ENCODE data around the gene ARPP21. TPM values are rescaled to one million over a fixed set of nuclear protein-coding genes. Genes with fewer than 3 reads are reported as not detected.

Gene ARPP21
- total RNA-seq, 3 donors from 2014 or later, result 0.29 to 1.9 (median 0.46) TPM

- Histone ChIP-seq H3K36me3 (ENCODE audit: low read depth) (no peaks in the 10 kb centered on the region), H3K4me3 (no peak overlapping the region), H3K9me3 (no peaks in the 10 kb centered on the region), H3K4me1 (ENCODE audit: low read depth) (no peaks in the 10 kb centered on the region)
- ATAC-seq, result no peak
- TF ChIP-seq, protein P1, sequence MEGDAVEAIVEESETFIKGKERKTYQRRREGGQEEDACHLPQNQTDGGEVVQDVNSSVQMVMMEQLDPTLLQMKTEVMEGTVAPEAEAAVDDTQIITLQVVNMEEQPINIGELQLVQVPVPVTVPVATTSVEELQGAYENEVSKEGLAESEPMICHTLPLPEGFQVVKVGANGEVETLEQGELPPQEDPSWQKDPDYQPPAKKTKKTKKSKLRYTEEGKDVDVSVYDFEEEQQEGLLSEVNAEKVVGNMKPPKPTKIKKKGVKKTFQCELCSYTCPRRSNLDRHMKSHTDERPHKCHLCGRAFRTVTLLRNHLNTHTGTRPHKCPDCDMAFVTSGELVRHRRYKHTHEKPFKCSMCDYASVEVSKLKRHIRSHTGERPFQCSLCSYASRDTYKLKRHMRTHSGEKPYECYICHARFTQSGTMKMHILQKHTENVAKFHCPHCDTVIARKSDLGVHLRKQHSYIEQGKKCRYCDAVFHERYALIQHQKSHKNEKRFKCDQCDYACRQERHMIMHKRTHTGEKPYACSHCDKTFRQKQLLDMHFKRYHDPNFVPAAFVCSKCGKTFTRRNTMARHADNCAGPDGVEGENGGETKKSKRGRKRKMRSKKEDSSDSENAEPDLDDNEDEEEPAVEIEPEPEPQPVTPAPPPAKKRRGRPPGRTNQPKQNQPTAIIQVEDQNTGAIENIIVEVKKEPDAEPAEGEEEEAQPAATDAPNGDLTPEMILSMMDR (IDR thresholded peaks at IDR 0.05), result no peak
- no peak for DNase-seq
- intact Hi-C loops (cut with DNase I, micrococcal nuclease), result no loop called here
These were observed 142.2 kb downstream of the ARPP21 start for GRCh38 chr3:35781558-35781957.

- no peak for DNase-seq
- TF ChIP-seq, protein P1 (IDR thresholded peaks at IDR 0.05), result no peak
- no peak overlapping the region for H3K4me3 ChIP-seq
- no peaks in the 10 kb centered on the region for H3K36me3 ChIP-seq (ENCODE audit: low read depth)
- no peaks in the 10 kb centered on the region for H3K4me1 ChIP-seq (ENCODE audit: low read depth)
- ATAC-seq, result no peak
- intact Hi-C loops (cut with DNase I, micrococcal nuclease), result no loop called here
- H3K9me3 ChIP-seq, result no peaks in the 10 kb centered on the region
These were observed 143.0 kb downstream of the ARPP21 start for GRCh38 chr3:35782355-35782754.

- H3K36me3 ChIP-seq (ENCODE audit: low read depth), result no peaks in the 10 kb centered on the region
- H3K9me3 ChIP-seq, result no peaks in the 10 kb centered on the region
- no peak for DNase-seq
- ATAC-seq, result no peak
- H3K4me1 ChIP-seq (ENCODE audit: low read depth), result no peaks in the 10 kb centered on the region
- intact Hi-C loops (cut with DNase I, micrococcal nuclease), result no loop called here
- TF ChIP-seq, protein P1 (IDR thresholded peaks at IDR 0.05), result no peak
- H3K4me3 ChIP-seq, result no peak overlapping the region
These were observed 144.8 kb downstream of the ARPP21 start for GRCh38 chr3:35784169-35784568.

DNA sequence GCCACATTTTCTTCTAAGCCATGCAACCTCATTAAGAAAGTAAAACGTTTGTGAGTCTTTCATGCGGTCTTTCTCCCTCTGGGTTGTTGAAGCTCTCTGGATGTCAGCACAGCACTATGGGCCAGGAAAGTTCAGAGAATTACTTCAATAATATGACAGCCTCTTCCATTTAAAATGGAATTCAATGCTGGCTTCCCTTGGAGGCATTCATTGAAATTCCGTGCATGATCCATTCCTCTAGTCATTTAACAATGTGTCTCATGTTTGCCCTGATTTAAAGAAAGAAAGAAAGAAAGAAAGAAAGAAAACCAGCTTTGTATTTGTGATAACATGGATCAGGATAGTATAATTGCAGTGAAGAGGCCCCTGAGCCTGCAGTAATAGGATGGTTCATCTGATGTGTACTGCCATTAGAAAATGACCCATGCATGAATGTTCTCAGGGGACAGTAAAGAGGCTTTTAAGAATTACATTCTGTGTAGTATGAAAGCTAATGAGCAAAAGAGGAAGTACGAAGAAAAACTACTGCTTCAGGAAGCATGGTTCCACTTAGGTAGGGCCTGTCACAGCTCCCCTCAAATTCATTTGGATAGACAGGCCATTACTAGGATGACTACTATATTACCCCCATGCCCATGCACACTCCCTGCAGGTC is 146.0 kb downstream of the ARPP21 start:
- intact Hi-C loops (cut with DNase I, micrococcal nuclease), result no loop called here
- ATAC-seq, result no peak

DNA sequence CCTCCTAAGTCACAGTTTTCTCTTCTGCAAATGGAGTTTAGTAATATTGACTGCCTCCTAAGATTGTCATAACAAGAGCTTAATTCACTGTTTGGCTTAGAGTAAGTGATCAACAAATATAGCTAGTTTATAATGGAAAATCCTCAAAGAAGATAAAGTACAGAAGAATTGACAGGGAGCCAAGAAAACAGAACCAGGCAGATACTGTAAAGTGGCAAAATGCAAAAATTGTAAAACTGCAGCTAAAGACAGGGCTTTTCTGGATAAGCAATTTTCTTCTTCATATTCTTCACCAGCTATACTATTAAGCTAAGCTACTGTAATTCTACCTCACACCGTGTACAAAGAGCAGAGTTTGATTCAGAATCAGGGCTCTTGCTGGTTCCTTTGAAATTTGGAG is 148.6 kb downstream of the ARPP21 start:
- Histone ChIP-seq H3K36me3 (ENCODE audit: low read depth) (no peaks in the 10 kb centered on the region), H3K4me3 (no peak overlapping the region), H3K4me1 (ENCODE audit: low read depth) (no peaks in the 10 kb centered on the region), H3K9me3 (no peaks in the 10 kb centered on the region)
- ATAC-seq (no peak), DNase-seq (no peak)
- intact Hi-C loops (cut with DNase I, micrococcal nuclease), result no loop called here
- TF ChIP-seq, protein P1 (IDR thresholded peaks at IDR 0.05), result no peak

More for the DNA sequence above, 146.0 kb downstream of the ARPP21 start:
- Histone ChIP-seq H3K36me3 (ENCODE audit: low read depth) (no peaks in the 10 kb centered on the region), H3K4me1 (ENCODE audit: low read depth) (no peaks in the 10 kb centered on the region), H3K9me3 (no peaks in the 10 kb centered on the region), H3K4me3 (no peak overlapping the region)
- TF ChIP-seq, protein P1 (IDR thresholded peaks at IDR 0.05), result no peak
- DNase-seq, result no peak
